HG03432 (cell line): ENCODE measurements around the gene SLC35G1.

Experiments used
- ATAC-seq: cut with Tn5 transposase; IDR thresholded peaks from one replicate; pipeline ENCODE4 v1.9.1; 2021; ENCODE audit warnings: mild to moderate bottlenecking, moderate library complexity; ENCODE audit not compliant: unreplicated experiment

Gene SLC35G1

GRCh38 chr10:93875032-93875358, 18.8 kb upstream of the SLC35G1 start:
- no peak for ATAC-seq

- ATAC-seq, result no peak
Measured at GRCh38 chr10:93876381-93876780, 17.4 kb upstream of the SLC35G1 start.

- no peak for ATAC-seq
Measured at GRCh38 chr10:93879273-93879672, 14.5 kb upstream of the SLC35G1 start.

- ATAC-seq, result no peak
Measured at GRCh38 chr10:93894516-93895378, 969 bp downstream of the SLC35G1 start.

- ATAC-seq, result no peak
Measured at GRCh38 chr10:93897070-93897780, 3.4 kb downstream of the SLC35G1 start.

- ATAC-seq, result no peak
Measured at GRCh38 chr10:93899109-93899508, 5.3 kb downstream of the SLC35G1 start.

- ATAC-seq, result no peak
Measured at GRCh38 chr10:93903051-93903450, 9.3 kb downstream of the SLC35G1 start.

GRCh38 chr10:93904901-93905300, 11.1 kb downstream of the SLC35G1 start:
- no peak for ATAC-seq

- ATAC-seq, result no peak
Measured at GRCh38 chr10:93907059-93907458, 13.3 kb downstream of the SLC35G1 start.

- ATAC-seq, result no peak
Measured at GRCh38 chr10:93911866-93912265, 18.1 kb downstream of the SLC35G1 start.

- ATAC-seq, result no peak
Measured at GRCh38 chr10:93912444-93912843, 18.7 kb downstream of the SLC35G1 start.

- no peak for ATAC-seq
Measured at GRCh38 chr10:93913706-93914105, 19.9 kb downstream of the SLC35G1 start.

- ATAC-seq, result no peak
Measured at GRCh38 chr10:93915598-93915997, 21.8 kb downstream of the SLC35G1 start.

GRCh38 chr10:93916257-93917063, 22.7 kb downstream of the SLC35G1 start:
- no peak for ATAC-seq

GRCh38 chr10:93917064-93917391, 23.2 kb downstream of the SLC35G1 start:
- ATAC-seq, result no peak

GRCh38 chr10:93917821-93918220, 24.0 kb downstream of the SLC35G1 start:
- ATAC-seq, result no peak

GRCh38 chr10:93921338-93921737, 27.6 kb downstream of the SLC35G1 start:
- ATAC-seq, result no peak

GRCh38 chr10:93926613-93927012, 32.8 kb downstream of the SLC35G1 start:
- no peak for ATAC-seq

GRCh38 chr10:93938140-93938539, 44.4 kb downstream of the SLC35G1 start:
- ATAC-seq, result no peak

GRCh38 chr10:93940881-93941280, 47.1 kb downstream of the SLC35G1 start:
- no peak for ATAC-seq

GRCh38 chr10:93941606-93942005, 47.8 kb downstream of the SLC35G1 start:
- ATAC-seq, result no peak

- no peak for ATAC-seq
Measured at GRCh38 chr10:93945819-93946218, 52.0 kb downstream of the SLC35G1 start.
